ENCODE measurements around the gene HOXA3. TPM values are rescaled to one million over a fixed set of nuclear protein-coding genes. Genes with fewer than 3 reads are reported as not detected.
A peak's percentile ranks its signal among the peaks of the same experiment; 100 is the strongest.

Gene HOXA3
- total RNA-seq, 1 donor from 2014 or later = not detected

DNA sequence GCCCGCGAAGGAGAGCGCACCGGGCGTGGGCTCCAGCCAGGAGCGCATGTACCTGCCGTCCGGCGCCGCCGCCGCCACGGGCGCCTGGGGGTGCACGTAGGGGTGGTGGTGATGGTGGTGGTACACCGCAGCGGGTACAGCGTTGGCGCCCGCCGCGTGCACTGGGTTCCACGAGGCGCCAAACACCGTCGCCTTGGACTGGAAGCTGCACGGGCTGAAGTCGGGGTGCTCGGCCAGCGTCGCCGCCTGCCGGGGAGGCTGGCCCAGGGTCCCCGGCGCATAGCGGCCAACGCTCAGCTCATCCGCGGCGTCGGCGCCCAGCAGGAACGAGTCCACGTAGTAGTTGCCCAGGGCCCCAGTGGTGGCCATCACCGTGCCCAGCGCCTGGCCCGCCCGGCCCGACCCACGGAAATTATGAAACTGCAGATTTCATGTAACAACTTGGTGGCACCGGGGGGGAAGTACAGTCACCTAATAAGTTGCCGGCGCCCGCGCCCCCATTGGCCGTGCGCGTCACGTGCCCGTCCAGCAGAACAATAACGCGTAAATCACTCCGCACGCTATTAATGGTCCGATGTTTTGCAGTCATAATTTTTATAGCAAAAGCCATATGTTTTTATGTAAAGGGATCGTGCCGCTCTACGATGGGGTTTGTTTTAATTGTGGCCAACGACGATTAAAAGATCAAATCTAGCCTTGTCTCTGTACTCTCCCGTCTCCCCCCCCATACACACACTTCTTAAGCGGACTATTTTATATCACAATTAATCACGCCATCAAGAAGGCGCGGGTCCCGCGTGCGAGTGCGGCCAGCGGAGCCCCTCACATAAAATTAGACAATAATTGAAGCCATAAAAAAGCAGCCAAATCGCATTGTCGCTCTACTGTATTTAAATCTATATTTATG lies 13.0 kb upstream of the HOXA3 start, which contains the start of gene HOXA9:
HOXA9 (minus strand) TSS at position 449 of the 907 bp plus-strand sequence; CDS start at position 369, 80 bp downstream.
- Histone ChIP-seq H3K4me3 (ENCODE audit: insufficient read depth, low read depth, low read length) (no peak within 1 kb of the TSS), H2AFZ (ENCODE audit: low read depth, low read length) (no peak within 1 kb of the TSS), H3K9me3 (ENCODE audit: insufficient read depth, low read depth, low read length) (peaks cover 9% of the 10 kb centered on the region), H3K9ac (ENCODE audit: low read length) (no peak within 1 kb of the TSS), H3K36me3 (ENCODE audit: insufficient read depth, low read length) (no peaks in the 10 kb centered on the region), H3K4me2 (ENCODE audit: low read length) (no peak within 1 kb of the TSS), H3K27ac (ENCODE audit: low read depth, low read length) (no peak within 1 kb of the TSS), H3K27me3 (ENCODE audit: insufficient read depth, low read length) (peaks cover 92% of the 10 kb centered on the region), H4K20me1 (ENCODE audit: insufficient read depth, low read length) (no peaks in the 10 kb centered on the region), H3K79me2 (ENCODE audit: insufficient read depth, low read length) (no peaks in the 10 kb centered on the region), H3K4me1 (ENCODE audit: insufficient read depth, low read length) (no peaks in the 10 kb centered on the region)
- no peak for DNase-seq (ENCODE audit: low read depth)
- H3K27ac Mint-ChIP-seq (ENCODE audit: unreplicated experiment) = peak within 1 kb of the TSS; percentile 77
- TF ChIP-seq EZH2 (IDR thresholded peaks at IDR 0.05; ENCODE audit: insufficient read depth, low read length) (peak; percentile 88), CTCF (IDR thresholded peaks at IDR 0.05; ENCODE audit: insufficient read depth, low read depth, low read length) (no peak)
- FAIRE-seq = no peak
- H3K27me3 Mint-ChIP-seq (ENCODE audit: low read depth, unreplicated experiment) = peaks cover 71% of the 10 kb centered on the region
- H3K36me3 Mint-ChIP-seq (ENCODE audit: low read depth, unreplicated experiment) = no peaks in the 10 kb centered on the region
- H3K4me3 Mint-ChIP-seq (ENCODE audit: unreplicated experiment) = no peak within 1 kb of the TSS
- H3K4me1 Mint-ChIP-seq (ENCODE audit: low read depth, unreplicated experiment) = no peaks in the 10 kb centered on the region
- H3K9me3 Mint-ChIP-seq (ENCODE audit: unreplicated experiment) = peaks cover 24% of the 10 kb centered on the region

DNA sequence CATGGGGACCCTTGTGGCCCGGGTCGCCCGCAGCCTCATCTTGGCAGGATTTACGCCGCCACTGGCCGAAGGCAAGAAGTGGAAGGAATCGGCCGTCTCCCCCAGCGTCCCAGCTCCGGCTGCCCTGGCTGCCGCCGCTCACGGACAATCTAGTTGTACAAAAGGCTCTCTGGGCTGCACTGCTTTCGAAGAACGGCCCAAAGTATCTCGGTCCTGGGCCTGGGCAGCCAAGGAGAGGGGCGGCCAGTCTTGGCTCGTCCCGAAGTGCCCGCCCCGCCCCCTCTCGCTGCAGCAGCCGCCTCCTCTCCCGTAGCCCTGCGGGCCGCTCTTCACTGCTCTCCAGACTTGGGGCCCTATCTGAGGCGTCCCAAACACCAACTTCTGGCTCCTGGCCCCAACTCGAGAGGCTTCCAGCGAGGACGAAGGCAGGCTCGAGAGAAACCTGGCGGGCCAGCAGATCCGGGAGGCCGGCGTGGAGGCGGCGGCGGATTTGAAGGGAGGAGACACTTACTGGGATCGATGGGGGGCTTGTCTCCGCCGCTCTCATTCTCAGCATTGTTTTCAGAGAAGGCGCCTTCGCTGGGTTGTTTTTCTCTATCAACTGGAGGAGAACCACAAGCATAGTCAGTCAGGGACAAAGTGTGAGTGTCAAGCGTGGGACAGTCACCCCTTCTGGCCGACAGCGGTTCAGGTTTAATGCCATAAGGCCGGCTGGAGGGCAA lies 12.1 kb upstream of the HOXA3 start:
- Histone ChIP-seq H3K9me3 (ENCODE audit: insufficient read depth, low read depth, low read length) (peaks cover 9% of the 10 kb centered on the region), H2AFZ (ENCODE audit: low read depth, low read length) (no peak overlapping the region), H3K4me2 (ENCODE audit: low read length) (no peak overlapping the region), H3K27me3 (ENCODE audit: insufficient read depth, low read length) (peaks cover 94% of the 10 kb centered on the region), H4K20me1 (ENCODE audit: insufficient read depth, low read length) (no peaks in the 10 kb centered on the region), H3K4me3 (ENCODE audit: insufficient read depth, low read depth, low read length) (no peak overlapping the region), H3K4me1 (ENCODE audit: insufficient read depth, low read length) (no peaks in the 10 kb centered on the region), H3K79me2 (ENCODE audit: insufficient read depth, low read length) (no peaks in the 10 kb centered on the region), H3K9ac (ENCODE audit: low read length) (no peak overlapping the region), H3K36me3 (ENCODE audit: insufficient read depth, low read length) (no peaks in the 10 kb centered on the region), H3K27ac (ENCODE audit: low read depth, low read length) (no peak overlapping the region)
- H3K27me3 Mint-ChIP-seq (ENCODE audit: low read depth, unreplicated experiment) = peaks cover 76% of the 10 kb centered on the region
- DNase-seq (ENCODE audit: low read depth) = no peak
- no peak overlapping the region for H3K4me3 Mint-ChIP-seq (ENCODE audit: unreplicated experiment)
- peaks cover 25% of the 10 kb centered on the region for H3K9me3 Mint-ChIP-seq (ENCODE audit: unreplicated experiment)
- no peak for FAIRE-seq
- no peaks in the 10 kb centered on the region for H3K36me3 Mint-ChIP-seq (ENCODE audit: low read depth, unreplicated experiment)
- H3K27ac Mint-ChIP-seq (ENCODE audit: unreplicated experiment) = peak overlapping the region; percentile 80
- TF ChIP-seq EZH2 (IDR thresholded peaks at IDR 0.05; ENCODE audit: insufficient read depth, low read length) (no peak), CTCF (IDR thresholded peaks at IDR 0.05; ENCODE audit: insufficient read depth, low read depth, low read length) (no peak)
- no peaks in the 10 kb centered on the region for H3K4me1 Mint-ChIP-seq (ENCODE audit: low read depth, unreplicated experiment)
